Ovary (tissue), 9 donors: ENCODE data around the gene ATXN10. TPM values are rescaled to one million over a fixed set of nuclear protein-coding genes. Genes with fewer than 3 reads are reported as not detected.

Experiments used
- DNase-seq, 5 donors: peaks; one replicate each; pipeline ENCODE4 v3.0.0-alpha.2; 2019 to 2020
- H3K27ac ChIP-seq, 2 donors: fragments of 200-600 bp; one replicate each; pipeline versions ENCODE4 v1.5.1 to v1.8.0; 2019 to 2022
- H3K27me3 ChIP-seq: fragments of 200-600 bp; one replicate; pipeline ENCODE4 v1.8.0; 2022
- H3K36me3 ChIP-seq: fragments of 200-600 bp; sonication (generic); one replicate; pipeline ENCODE4 v1.5.1; 2019
- H3K4me1 ChIP-seq: one replicate; pipeline ENCODE4 v1.8.1; 2013; ENCODE audit warnings: mild to moderate bottlenecking, moderate library complexity; ENCODE audit not compliant: insufficient read depth
- H3K4me3 ChIP-seq: fragments of 200-600 bp; sonication (generic); one replicate; pipeline ENCODE4 v1.5.1; 2017
- H3K9me3 ChIP-seq, 2 donors: fragments of 200-600 bp in 1 of 2; sonication (generic) in 1 of 2; one replicate each; pipeline versions ENCODE4 v1.5.1 to v1.8.1; 2013 to 2019; ENCODE audit warnings: mild to moderate bottlenecking in 1 of 2, moderate library complexity in 1 of 2
- EP300 ChIP-seq: sonication (generic); formaldehyde crosslinking; IDR thresholded peaks from one replicate; pipeline ENCODE4 v1.6.1; 2017; ENCODE audit warnings: antibody characterized with exemption
- POLR2A ChIP-seq: fragments of 450-650 bp; IDR thresholded peaks from one replicate; pipeline ENCODE4 v1.6.1; 2017; ENCODE audit warnings: antibody characterized with exemption, mild to moderate bottlenecking, moderate library complexity
- WGBS, 3 donors: extraction: QIAGEN DNeasy Blood & Tissue Kit in 1 of 3; methylation state at CpG; one replicate each; pipeline versions ENCODE4 v1.1.5 to v1.1.7; 2013 to 2017; 5-methylcytosine and 5-hydroxymethylcytosine counted together
- intact Hi-C, 4 donors: fragments of 100-400 bp; cut with DNase I; formaldehyde crosslinking; loops; one replicate each; pipeline versions ENCODE4 v1.11.0 to v1.15.1; 2022 to 2023
- polyA plus RNA-seq, 2 donors: library from polyadenylated mRNA; stranded (reverse); fragments of 200-250 nt in 1 of 2; fragments of 350-450 nt in 1 of 2; fragmentation: Illumina TruSeq in 1 of 2; extraction: RNeasy Lipid Tissue Mini Kit (QIAGEN cat#74804) in 1 of 2; gene quantifications; one replicate each; pipeline ENCODE4 v1.2.3, GENCODE V29; 2013 to 2014
- total RNA-seq, 7 donors: library from RNA; depleted of rRNA in 2 of 7; stranded (reverse); fragments of >200 nt in 2 of 7; fragmentation: NEBNext Ultra II Directional in 3 of 7; extraction: Animal tissue kit (Norgen Biotek cat#: 25700) in 3 of 7; gene quantifications; one replicate each; pipeline versions ENCODE4 v1.1.0 to v1.2.4, GENCODE V29; 2016 to 2023
- TF ChIP-seq, protein P1 (sequence below), 3 donors: fragments of 450-650 bp in 2 of 3; fragments of 200-600 bp in 1 of 3; IDR thresholded peaks; one replicate each; pipeline versions ENCODE4 v1.5.1 to v1.8.0; 2016 to 2022; ENCODE audit warnings: antibody characterized with exemption in 3 of 3, mild to moderate bottlenecking in 1 of 3
- donor health status: DM: no; HTN: no; CAD: no; lungs with moderate emphysema.
- donor health status: DM: no; HTN: no; CAD: no.
- donor health status: Bipolar disorder and iron deficiency.
- donor health status: DM: yes; HTN: yes; CAD: no.
- donor health status: DM: no; HTN: no; CAD: no.
- donor health status: DM: yes; HTN: yes; CAD: no.

ATXN10 gene
- total and polyA plus RNA-seq, 9 donors: 77.4 to 241 (median 175) TPM

DNA sequence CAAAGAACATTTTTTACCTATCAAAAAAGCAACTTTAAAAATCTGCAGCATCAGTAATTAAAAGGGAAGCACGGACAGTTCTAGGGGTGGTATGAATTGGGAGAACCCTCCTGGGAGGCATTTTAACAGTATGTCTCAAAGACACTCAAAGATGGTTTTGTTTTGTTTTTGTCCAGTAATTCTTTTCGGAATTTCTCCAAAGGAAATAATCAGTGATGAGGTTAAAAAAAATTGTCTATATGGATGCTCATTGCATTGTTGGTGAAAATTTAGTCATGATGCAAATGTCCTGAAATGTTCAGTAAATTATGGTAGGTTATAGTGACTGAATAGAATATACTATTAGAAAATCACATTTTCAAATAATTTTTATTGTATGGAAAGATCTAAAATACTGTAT lies 115.1 kb downstream of the ATXN10 start:
- Histone ChIP-seq H3K27me3 (no peaks in the 10 kb centered on the region), H3K9me3 (no peaks in the 10 kb centered on the region), H3K27ac (no peak overlapping the region), H3K4me1 (peaks cover 18% of the 10 kb centered on the region), H3K36me3 (no peaks in the 10 kb centered on the region), H3K4me3 (no peak overlapping the region)
- DNase-seq: no peak
- WGBS, 3 donors: 28 to 66% (median 59%) methylated on average over 2 of the region's 2 CpGs
- TF ChIP-seq, protein P1, sequence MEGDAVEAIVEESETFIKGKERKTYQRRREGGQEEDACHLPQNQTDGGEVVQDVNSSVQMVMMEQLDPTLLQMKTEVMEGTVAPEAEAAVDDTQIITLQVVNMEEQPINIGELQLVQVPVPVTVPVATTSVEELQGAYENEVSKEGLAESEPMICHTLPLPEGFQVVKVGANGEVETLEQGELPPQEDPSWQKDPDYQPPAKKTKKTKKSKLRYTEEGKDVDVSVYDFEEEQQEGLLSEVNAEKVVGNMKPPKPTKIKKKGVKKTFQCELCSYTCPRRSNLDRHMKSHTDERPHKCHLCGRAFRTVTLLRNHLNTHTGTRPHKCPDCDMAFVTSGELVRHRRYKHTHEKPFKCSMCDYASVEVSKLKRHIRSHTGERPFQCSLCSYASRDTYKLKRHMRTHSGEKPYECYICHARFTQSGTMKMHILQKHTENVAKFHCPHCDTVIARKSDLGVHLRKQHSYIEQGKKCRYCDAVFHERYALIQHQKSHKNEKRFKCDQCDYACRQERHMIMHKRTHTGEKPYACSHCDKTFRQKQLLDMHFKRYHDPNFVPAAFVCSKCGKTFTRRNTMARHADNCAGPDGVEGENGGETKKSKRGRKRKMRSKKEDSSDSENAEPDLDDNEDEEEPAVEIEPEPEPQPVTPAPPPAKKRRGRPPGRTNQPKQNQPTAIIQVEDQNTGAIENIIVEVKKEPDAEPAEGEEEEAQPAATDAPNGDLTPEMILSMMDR (IDR thresholded peaks at IDR 0.05): no peak
- no peak for TF ChIP-seq EP300
- intact Hi-C loops: no loop called here

DNA sequence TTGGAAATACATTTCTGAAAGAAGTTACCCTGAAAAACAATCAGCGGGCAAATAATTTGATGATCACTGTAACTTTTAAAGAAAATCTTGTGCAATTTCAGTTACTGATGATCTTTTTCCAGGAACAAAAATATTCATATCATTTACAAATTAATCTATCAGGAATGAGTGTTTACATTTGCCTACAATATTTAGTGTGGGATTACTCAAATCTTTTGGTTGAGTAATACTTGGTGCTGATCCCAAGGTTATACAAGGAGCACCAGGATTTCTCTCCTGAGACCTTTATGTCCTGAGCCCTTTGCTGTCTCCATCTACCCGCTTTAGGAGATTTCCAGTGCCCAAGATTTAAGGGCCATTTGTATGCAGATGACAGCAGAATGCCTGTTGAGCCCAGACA lies 116.1 kb downstream of the ATXN10 start:
- Histone ChIP-seq H3K27me3 (no peaks in the 10 kb centered on the region), H3K4me3 (no peak overlapping the region), H3K27ac (no peak overlapping the region), H3K4me1 (peaks cover 18% of the 10 kb centered on the region), H3K36me3 (no peaks in the 10 kb centered on the region), H3K9me3 (no peaks in the 10 kb centered on the region)
- intact Hi-C loops: no loop called here
- DNase-seq: no peak
- TF ChIP-seq EP300: no peak
- TF ChIP-seq POLR2A: no peak
- TF ChIP-seq, protein P1 (IDR thresholded peaks at IDR 0.05): no peak
- WGBS, 3 donors: 72 to 82% (median 81%) methylated on average over 2 of the region's 2 CpGs

DNA sequence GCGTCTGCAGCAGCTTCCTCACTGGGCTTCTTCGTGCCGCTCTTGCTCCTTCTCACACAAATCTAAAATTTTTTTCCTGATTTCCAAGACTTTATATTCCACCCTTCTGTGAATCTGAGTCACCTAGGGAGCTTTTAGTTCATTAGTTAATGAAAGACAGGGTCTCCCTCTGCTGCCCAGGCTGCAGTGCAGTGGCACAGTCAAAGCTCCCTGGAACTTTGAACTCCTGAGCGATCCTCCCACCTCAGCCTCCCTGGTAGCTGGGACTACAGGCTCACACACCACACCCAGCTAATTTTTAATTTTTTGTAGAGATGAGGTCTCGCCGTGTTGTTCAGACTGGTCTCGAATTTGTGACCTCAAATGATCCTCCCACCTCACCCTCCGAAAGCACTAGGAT lies 116.9 kb downstream of the ATXN10 start:
- Histone ChIP-seq H3K27me3 (no peaks in the 10 kb centered on the region), H3K4me1 (peaks cover 16% of the 10 kb centered on the region), H3K27ac (no peak overlapping the region), H3K9me3 (no peaks in the 10 kb centered on the region), H3K36me3 (no peaks in the 10 kb centered on the region), H3K4me3 (no peak overlapping the region)
- no peak for TF ChIP-seq EP300
- no peak for TF ChIP-seq POLR2A
- TF ChIP-seq, protein P1 (IDR thresholded peaks at IDR 0.05): no peak
- no peak for DNase-seq
- intact Hi-C loops: no loop called here
- WGBS, 3 donors: 96 to 99% (median 98%) methylated on average over 8 of the region's 8 CpGs

DNA sequence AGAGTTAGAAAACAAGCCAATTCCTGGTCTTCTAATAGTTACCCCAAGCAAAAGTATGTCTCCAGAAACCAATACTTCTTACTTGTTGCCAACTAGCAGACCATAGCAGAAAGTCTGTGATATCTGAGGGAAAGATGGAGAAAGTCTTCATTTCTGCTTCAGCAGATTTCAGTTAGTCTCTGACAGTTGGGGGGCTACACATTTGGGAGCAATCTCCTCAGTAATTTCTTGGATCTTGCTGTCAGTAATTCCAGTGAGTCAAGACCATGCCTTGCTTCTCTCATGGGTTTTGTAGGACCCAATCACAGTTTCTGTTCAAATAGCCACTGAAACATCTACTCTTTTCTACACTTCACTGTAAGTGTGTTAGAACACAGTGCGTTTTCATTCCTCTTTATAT lies 118.8 kb downstream of the ATXN10 start:
- TF ChIP-seq POLR2A: no peak
- Histone ChIP-seq H3K36me3 (no peaks in the 10 kb centered on the region), H3K9me3 (no peaks in the 10 kb centered on the region), H3K27me3 (no peaks in the 10 kb centered on the region), H3K4me1 (peaks cover 12% of the 10 kb centered on the region), H3K4me3 (no peak overlapping the region), H3K27ac (no peak overlapping the region)
- WGBS, 3 donors: 97 to 100% (median 98%) methylated on average over 1 of the region's 1 CpG
- no peak for DNase-seq
- intact Hi-C loops: no loop called here

DNA sequence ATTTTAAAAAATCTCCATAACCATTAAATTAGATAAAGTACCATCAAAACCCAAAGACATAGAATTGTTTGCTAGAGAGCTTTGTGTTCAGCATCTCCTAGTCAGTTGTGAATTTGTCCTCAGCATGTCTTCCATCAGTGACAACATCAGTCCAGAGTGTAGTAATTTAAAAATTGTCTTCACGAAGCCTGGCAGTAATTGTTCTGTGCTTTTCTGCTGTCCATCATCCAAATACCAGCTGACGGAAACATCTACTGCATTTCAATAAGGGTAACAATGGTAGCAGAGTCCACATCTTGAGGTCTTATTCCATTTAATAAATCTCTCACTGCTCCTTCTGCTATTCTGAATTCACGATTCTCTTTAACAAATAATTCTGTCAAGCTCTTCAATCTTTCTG lies 121.5 kb downstream of the ATXN10 start:
- H3K27me3 ChIP-seq: no peaks in the 10 kb centered on the region
- H3K4me1 ChIP-seq: peaks cover 2% of the 10 kb centered on the region
- no peaks in the 10 kb centered on the region for H3K36me3 ChIP-seq
- H3K27ac ChIP-seq: no peak overlapping the region
- H3K9me3 ChIP-seq: peaks cover 3 to 5% of the 10 kb centered on the region in 2 donors
- no peak for DNase-seq
- 97 to 99% (median 98%) methylated on average over 3 of the region's 3 CpGs for WGBS, 3 donors
- H3K4me3 ChIP-seq: no peak overlapping the region
- no peak for TF ChIP-seq POLR2A
- TF ChIP-seq, protein P1 (IDR thresholded peaks at IDR 0.05): no peak
- TF ChIP-seq EP300: no peak
- intact Hi-C loops: no loop called here
